ENCODE data around the gene NFATC2.

GRCh38 chr20:51418137-51418529 is 124.4 kb downstream of the NFATC2 start:
- TF ChIP-seq CTCF (IDR thresholded peaks at IDR 0.05 in 2 of 3, conservative IDR thresholded peaks at IDR 0.05 in 1 of 3; ENCODE audit: borderline replicate concordance in 1 of 3, insufficient read depth in 1 of 3, low read depth in 2 of 3, low read length in 2 of 3) (no peak), EZH2 (IDR thresholded peaks at IDR 0.05) (no peak), POLR2AphosphoS5 (IDR thresholded peaks at IDR 0.05; ENCODE audit: low read depth, low read length) (no peak), RAD21 (IDR thresholded peaks at IDR 0.05; ENCODE audit: low read depth) (no peak), ELF1 (IDR thresholded peaks at IDR 0.05; ENCODE audit: borderline replicate concordance, low read depth) (no peak), YY1 (IDR thresholded peaks at IDR 0.05; ENCODE audit: extremely low read depth, insufficient replicate concordance, low read depth, low read length) (no peak), POLR2A (IDR thresholded peaks at IDR 0.05; ENCODE audit: borderline replicate concordance, extremely low read depth, insufficient read depth, insufficient read length) (no peak), SRF (IDR thresholded peaks at IDR 0.05; ENCODE audit: low read depth) (no peak), EGR1 (IDR thresholded peaks at IDR 0.05; ENCODE audit: low read depth) (no peak), CBX3 (IDR thresholded peaks at IDR 0.05; ENCODE audit: low read depth) (no peak)
- TF ChIP-seq, protein P1, sequence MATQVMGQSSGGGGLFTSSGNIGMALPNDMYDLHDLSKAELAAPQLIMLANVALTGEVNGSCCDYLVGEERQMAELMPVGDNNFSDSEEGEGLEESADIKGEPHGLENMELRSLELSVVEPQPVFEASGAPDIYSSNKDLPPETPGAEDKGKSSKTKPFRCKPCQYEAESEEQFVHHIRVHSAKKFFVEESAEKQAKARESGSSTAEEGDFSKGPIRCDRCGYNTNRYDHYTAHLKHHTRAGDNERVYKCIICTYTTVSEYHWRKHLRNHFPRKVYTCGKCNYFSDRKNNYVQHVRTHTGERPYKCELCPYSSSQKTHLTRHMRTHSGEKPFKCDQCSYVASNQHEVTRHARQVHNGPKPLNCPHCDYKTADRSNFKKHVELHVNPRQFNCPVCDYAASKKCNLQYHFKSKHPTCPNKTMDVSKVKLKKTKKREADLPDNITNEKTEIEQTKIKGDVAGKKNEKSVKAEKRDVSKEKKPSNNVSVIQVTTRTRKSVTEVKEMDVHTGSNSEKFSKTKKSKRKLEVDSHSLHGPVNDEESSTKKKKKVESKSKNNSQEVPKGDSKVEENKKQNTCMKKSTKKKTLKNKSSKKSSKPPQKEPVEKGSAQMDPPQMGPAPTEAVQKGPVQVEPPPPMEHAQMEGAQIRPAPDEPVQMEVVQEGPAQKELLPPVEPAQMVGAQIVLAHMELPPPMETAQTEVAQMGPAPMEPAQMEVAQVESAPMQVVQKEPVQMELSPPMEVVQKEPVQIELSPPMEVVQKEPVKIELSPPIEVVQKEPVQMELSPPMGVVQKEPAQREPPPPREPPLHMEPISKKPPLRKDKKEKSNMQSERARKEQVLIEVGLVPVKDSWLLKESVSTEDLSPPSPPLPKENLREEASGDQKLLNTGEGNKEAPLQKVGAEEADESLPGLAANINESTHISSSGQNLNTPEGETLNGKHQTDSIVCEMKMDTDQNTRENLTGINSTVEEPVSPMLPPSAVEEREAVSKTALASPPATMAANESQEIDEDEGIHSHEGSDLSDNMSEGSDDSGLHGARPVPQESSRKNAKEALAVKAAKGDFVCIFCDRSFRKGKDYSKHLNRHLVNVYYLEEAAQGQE (IDR thresholded peaks at IDR 0.05; ENCODE audit: low read depth) = no peak

All from HCT116 (cell line).